Activated naive CD8-positive, alpha-beta T cell (primary cell): ENCODE measurements around the gene USO1.
A peak's percentile ranks its signal among the peaks of the same experiment; 100 is the strongest.
"Not testable (repeated sequence)": the region's sequence is repeated elsewhere in the genome, so short reads cannot be mapped to it uniquely, and the experiment has no call there.

Source experiments
- H3K27ac Mint-ChIP-seq: one replicate; pipeline ENCODE4 v1.8.0; 2021; ENCODE audit warnings: mixed read lengths
- H3K27me3 Mint-ChIP-seq: one replicate; pipeline ENCODE4 v1.8.0; 2021; ENCODE audit warnings: mixed read lengths
- H3K36me3 Mint-ChIP-seq: one replicate; pipeline ENCODE4 v1.8.0; 2021; ENCODE audit warnings: mixed read lengths
- H3K4me1 Mint-ChIP-seq: one replicate; pipeline ENCODE4 v1.8.0; 2021; ENCODE audit warnings: low read depth, mixed read lengths
- H3K4me3 Mint-ChIP-seq: one replicate; pipeline ENCODE4 v1.8.0; 2021; ENCODE audit warnings: mild to moderate bottlenecking, mixed read lengths
- H3K9me3 Mint-ChIP-seq: one replicate; pipeline ENCODE4 v1.8.0; 2021; ENCODE audit warnings: low read depth, mixed read lengths

The USO1 gene

DNA sequence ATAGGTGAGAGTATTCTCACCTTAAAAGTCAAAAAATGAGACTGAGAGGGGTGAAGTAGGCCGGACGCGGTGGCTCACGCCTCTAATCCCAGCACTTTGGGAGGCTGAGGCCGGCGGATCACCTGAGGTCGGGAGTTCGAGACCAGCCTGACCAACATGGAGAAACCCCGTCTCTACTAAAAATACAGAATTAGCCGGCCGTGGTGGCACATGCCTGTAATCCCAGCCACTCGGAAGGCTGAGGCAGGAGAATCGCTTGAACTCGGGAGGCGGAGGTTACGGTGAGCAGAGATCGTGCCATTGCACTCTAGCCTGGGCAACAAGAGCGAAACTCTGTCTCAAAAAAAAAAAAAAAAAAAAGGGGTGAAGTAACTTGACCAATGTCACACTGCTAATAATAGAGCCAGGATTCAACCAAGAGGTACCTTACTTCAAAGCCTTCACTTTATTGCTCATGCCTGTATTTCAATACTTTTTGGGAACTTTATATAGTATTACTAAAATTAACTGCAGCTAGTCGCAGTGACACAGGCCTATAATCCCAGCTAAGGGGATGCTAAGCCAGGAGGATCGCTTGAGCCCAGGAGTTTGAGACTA is 1.7 kb downstream of the USO1 start:
- H3K4me1 Mint-ChIP-seq = peaks cover 64% of the 10 kb centered on the region
- H3K36me3 Mint-ChIP-seq, H3K9me3 Mint-ChIP-seq, H3K27me3 Mint-ChIP-seq: not testable (repeated sequence)
- H3K4me3 Mint-ChIP-seq = peak overlapping the region; percentile 99
- H3K27ac Mint-ChIP-seq = peak overlapping the region; percentile 98

DNA sequence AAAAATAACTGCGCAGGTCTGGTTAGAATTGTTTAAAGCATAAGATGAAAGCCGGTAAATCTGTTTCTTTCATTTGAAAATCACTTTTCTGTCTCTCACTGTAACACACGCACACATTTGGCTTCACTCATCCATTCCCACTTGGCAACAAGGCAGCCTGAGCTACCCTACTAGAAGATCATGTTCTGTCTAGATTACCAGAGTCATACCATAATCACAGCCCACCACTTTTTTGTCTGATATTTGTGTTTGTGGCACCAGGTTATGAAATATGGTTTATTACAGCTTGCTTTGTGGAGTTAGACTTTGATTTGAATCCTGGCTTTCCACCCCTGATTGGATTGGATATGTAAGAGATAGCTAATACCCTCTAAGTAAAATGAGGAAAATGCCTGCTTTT is 2.2 kb downstream of the USO1 start:
- Mint-ChIP-seq H3K4me1 (peaks cover 63% of the 10 kb centered on the region), H3K4me3 (peak overlapping the region; percentile 99), H3K36me3 (no peaks in the 10 kb centered on the region), H3K27ac (peak overlapping the region; percentile 6), H3K9me3 (no peaks in the 10 kb centered on the region), H3K27me3 (no peaks in the 10 kb centered on the region)

DNA sequence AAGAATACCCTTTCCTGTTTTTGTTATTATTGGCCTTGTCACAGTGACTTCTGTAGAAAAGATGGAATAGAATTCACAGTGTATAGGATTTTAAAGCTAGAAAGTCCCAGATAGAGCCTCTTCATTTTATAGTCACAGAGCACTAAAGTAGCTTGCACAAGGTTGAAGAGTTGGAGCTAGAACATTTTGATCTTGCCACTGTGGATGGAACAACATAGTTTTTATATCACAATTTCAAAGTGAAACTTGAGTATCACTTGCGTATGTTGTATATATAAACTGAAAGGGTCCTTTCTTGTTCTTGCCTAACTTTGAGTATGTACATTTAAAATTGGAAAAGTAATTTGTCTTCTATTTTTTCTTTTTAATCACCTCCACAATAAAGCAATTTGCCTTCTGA is 2.7 kb downstream of the USO1 start:
- H3K4me3 Mint-ChIP-seq = peak overlapping the region; percentile 99
- H3K27ac Mint-ChIP-seq = peak overlapping the region; percentile 6
- peaks cover 59% of the 10 kb centered on the region for H3K4me1 Mint-ChIP-seq

DNA sequence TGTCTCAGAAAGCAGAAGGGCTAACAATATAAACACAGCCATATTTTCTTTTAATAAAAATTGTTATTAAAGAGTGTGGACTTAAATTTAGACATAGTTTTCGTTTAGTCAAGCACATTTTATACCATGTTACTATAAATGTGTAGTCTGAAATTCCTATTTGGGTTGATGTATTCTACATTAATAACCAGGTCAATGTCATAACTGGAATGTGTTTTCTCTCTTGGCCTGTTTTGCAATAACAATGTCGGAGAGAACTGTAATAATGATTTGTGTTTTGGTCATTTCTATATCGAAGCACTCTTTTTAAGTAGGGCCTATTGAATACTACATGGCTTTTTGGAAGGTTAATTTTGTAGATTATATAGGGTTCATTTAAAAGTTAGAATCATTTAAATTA is 5.5 kb downstream of the USO1 start:
- peaks cover 50% of the 10 kb centered on the region for H3K4me1 Mint-ChIP-seq

More for the DNA sequence above, 2.7 kb downstream of the USO1 start:
- Mint-ChIP-seq H3K36me3 (no peaks in the 10 kb centered on the region), H3K9me3 (no peaks in the 10 kb centered on the region), H3K27me3 (no peaks in the 10 kb centered on the region)

DNA sequence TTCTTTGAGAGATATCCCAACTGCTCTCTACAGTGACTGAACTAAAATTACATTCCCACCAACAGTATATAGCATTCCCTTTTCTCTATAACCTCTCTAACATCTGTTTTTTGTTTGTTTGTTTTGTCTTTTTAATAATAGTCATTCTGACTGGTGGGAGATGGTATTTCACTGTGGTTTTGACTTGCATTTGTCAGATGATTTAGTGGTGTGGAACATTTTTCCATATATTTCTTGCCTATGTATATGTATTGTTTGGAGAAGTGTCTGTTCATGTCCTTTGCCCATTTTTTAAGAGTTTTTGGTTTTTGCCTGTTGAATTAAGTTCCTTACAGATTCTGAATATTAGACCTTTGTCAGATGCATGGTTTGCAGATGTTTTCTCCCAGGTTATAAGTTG is 9.0 kb downstream of the USO1 start:
- H3K9me3 Mint-ChIP-seq = no peaks in the 10 kb centered on the region
- no peak overlapping the region for H3K27ac Mint-ChIP-seq
- H3K27me3 Mint-ChIP-seq = no peaks in the 10 kb centered on the region
- H3K36me3 Mint-ChIP-seq = peaks cover 5% of the 10 kb centered on the region
- H3K4me3 Mint-ChIP-seq = no peak overlapping the region
- H3K4me1 Mint-ChIP-seq = peaks cover 34% of the 10 kb centered on the region

More for the DNA sequence above, 5.5 kb downstream of the USO1 start:
- H3K4me3 Mint-ChIP-seq = no peak overlapping the region
- no peaks in the 10 kb centered on the region for H3K9me3 Mint-ChIP-seq
- H3K27ac Mint-ChIP-seq = no peak overlapping the region
- H3K36me3 Mint-ChIP-seq = peaks cover 3% of the 10 kb centered on the region
- H3K27me3 Mint-ChIP-seq = no peaks in the 10 kb centered on the region

DNA sequence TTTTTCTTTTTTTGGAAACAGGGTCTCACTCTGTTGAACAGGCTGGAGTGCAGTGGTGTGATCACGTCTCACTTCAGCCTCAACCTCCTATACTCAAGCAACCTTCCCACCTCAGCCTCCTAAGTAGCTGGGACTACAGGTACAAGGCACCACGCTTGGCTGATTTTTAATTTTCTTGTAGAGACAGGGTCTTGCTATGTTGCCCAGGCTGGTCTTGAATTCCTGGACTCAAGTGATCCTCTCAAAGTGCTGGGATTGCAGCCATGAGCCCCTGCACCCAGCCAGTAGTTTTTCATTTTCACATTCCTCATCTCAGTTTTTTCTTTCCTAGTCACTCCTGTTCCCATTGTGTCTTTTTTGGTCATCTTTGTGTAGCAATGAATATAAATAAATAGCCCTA is 11.1 kb downstream of the USO1 start:
- Mint-ChIP-seq H3K4me3 (no peak overlapping the region), H3K36me3 (peaks cover 5% of the 10 kb centered on the region), H3K27me3 (no peaks in the 10 kb centered on the region), H3K4me1 (peaks cover 29% of the 10 kb centered on the region), H3K9me3 (no peaks in the 10 kb centered on the region), H3K27ac (no peak overlapping the region)

DNA sequence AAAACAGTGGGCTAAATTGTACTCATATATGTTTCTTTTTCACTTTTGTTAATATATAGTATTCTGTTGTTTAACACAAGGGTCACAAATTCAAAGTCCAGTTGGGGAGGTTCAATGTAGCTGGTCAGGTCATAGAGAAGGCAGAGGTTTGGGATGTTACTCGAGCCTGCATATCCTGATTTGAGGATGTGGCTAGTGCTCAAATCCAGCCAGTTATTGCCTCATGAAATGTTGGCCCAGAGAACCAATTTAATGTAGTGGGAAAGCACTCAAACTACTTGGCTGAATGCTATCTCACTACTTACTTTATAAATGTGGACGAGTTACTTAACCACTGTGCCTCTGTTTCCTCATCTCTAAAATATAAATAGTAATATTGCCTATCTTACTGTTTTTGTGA is 12.5 kb downstream of the USO1 start:
- Mint-ChIP-seq H3K4me1 (peaks cover 26% of the 10 kb centered on the region), H3K9me3 (no peaks in the 10 kb centered on the region), H3K4me3 (no peak overlapping the region), H3K27me3 (no peaks in the 10 kb centered on the region), H3K27ac (no peak overlapping the region), H3K36me3 (peaks cover 5% of the 10 kb centered on the region)

DNA sequence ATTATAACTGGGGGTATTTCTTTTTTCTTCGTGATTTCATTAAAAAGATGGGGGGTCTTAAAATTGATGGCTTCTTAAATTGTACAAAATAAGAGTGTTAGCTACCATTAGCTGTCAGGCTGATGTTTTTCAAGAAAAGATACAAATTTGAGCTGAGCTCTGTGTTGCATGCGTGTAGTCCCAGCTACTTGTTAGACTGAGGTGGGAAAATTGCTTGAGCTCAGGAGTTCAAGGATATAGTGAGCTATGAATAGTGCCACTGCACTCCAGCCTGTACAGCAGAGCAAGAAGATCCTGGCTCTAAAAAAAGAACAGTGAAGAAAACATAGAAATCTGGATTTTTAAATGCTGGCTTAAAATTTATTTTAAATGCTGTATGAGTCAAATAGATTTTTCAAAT is 13.0 kb downstream of the USO1 start:
- H3K4me1 Mint-ChIP-seq = peaks cover 27% of the 10 kb centered on the region
- no peak overlapping the region for H3K4me3 Mint-ChIP-seq
- no peaks in the 10 kb centered on the region for H3K27me3 Mint-ChIP-seq
- H3K36me3 Mint-ChIP-seq = peaks cover 6% of the 10 kb centered on the region
- no peaks in the 10 kb centered on the region for H3K9me3 Mint-ChIP-seq
- no peak overlapping the region for H3K27ac Mint-ChIP-seq

DNA sequence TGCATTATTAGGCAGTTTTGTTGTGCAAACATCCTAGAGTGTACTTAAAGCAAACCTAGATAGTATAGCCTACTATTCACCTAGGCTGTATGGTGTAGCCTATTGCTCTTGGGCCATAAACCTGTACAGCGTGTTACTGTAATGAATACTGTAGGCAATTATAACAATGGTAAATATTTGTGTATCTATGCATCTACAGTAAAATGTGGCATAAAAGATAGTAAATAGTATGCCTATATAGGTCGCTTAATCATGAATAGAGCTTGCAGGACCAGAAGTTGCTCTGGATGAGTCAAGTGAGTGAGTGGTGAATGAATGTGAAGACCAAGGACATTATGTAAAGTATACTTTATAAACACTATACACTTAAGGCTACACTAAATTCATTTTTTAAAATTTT is 16.6 kb downstream of the USO1 start:
- no peak overlapping the region for H3K4me3 Mint-ChIP-seq
- peaks cover 21% of the 10 kb centered on the region for H3K4me1 Mint-ChIP-seq
- peaks cover 9% of the 10 kb centered on the region for H3K36me3 Mint-ChIP-seq
- no peak overlapping the region for H3K27ac Mint-ChIP-seq
- no peaks in the 10 kb centered on the region for H3K27me3 Mint-ChIP-seq
- H3K9me3 Mint-ChIP-seq = no peaks in the 10 kb centered on the region

DNA sequence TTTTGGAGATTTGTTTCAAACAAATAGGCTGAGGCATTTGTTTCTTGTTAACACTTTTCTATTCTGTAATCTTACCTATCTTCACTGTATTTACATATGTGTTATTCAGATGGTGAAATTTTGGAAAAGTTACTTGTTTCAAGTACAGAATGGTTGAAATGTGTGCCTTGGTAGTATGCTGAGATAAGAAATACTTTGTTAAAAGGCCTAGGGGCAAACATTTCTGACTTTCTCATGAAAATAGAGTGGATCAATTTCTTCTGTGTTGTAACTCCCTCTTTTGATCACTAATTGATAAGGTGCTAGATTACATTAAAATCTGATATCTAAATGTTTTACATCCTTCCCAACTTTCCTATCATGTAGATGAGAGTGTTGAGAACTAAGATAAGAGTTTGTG is 18.1 kb downstream of the USO1 start:
- H3K4me1 Mint-ChIP-seq = peaks cover 20% of the 10 kb centered on the region
- no peak overlapping the region for H3K27ac Mint-ChIP-seq
- no peak overlapping the region for H3K4me3 Mint-ChIP-seq

DNA sequence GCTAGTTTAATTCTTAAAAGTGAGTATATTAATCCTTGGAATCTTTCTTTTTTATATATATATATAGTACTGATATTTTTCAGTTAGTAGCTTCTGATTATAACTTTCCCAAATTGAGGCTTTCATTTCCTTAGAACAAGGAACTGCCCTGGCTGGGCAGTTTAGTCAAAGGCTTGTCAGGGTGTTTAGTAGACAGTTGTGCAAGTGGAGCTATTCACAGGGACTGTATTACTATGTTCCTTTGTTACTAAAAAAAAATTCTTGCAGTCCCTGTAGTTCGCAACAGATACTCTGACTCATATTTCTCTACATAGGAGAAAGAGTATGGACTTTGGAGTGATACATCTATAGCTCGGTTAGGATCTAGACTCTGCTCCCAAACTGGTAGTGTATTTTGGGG is 20.8 kb downstream of the USO1 start:
- H3K9me3 Mint-ChIP-seq = no peaks in the 10 kb centered on the region
- peaks cover 18% of the 10 kb centered on the region for H3K4me1 Mint-ChIP-seq
- no peak overlapping the region for H3K4me3 Mint-ChIP-seq
- H3K27ac Mint-ChIP-seq = no peak overlapping the region
- H3K36me3 Mint-ChIP-seq = peaks cover 7% of the 10 kb centered on the region
- H3K27me3 Mint-ChIP-seq = no peaks in the 10 kb centered on the region

More for the DNA sequence above, 18.1 kb downstream of the USO1 start:
- H3K27me3 Mint-ChIP-seq = no peaks in the 10 kb centered on the region
- H3K9me3 Mint-ChIP-seq = no peaks in the 10 kb centered on the region
- H3K36me3 Mint-ChIP-seq = peaks cover 7% of the 10 kb centered on the region

DNA sequence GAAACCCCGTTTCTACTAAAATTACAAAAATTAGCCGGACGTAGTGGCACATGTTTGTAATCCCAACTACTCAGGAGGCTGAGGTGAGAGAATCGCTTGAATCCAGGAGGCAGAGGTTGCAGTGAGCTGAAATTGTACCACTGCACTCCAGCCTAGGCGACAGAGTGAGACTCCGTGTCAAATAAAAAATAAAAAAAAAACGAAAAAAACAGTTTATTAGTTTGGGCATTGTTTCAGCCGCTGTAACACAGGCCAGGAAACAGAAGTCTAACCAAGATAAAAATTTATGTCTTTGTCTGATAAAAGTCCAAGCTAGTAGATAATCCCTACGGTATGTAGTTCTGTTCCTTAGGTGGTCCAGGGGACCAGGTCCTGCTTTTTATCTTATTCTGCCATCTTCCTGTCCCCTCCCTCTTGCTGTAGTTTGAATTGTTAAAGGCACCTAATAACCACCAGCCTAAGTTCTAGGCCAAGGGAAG is 21.4 kb downstream of the USO1 start:
- Mint-ChIP-seq H3K27me3 (no peaks in the 10 kb centered on the region), H3K4me3 (no peak overlapping the region), H3K9me3 (no peaks in the 10 kb centered on the region), H3K4me1 (peaks cover 18% of the 10 kb centered on the region), H3K27ac (no peak overlapping the region), H3K36me3 (peaks cover 7% of the 10 kb centered on the region)

DNA sequence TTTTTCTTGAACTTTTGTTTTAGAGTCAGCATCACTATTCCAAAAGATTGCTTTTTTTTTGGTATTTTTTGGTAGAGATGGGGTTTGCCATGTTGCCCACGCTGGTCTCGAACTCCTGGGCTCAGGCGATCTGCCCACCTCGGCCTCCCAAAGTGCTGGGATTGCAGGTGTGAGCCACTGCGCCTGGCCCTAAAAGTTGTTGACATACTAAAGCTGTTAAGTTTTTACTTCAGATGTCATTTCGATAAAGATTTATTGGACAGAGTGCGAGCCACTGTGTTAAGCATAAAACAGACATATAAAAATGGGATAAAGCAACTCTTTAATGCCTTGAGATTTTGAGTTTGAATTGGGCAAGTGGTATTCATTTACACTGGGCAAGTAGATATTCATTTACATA is 28.3 kb downstream of the USO1 start:
- no peaks in the 10 kb centered on the region for H3K27me3 Mint-ChIP-seq
- H3K27ac Mint-ChIP-seq = no peak overlapping the region
- no peak overlapping the region for H3K4me3 Mint-ChIP-seq
- no peaks in the 10 kb centered on the region for H3K9me3 Mint-ChIP-seq
- peaks cover 9% of the 10 kb centered on the region for H3K36me3 Mint-ChIP-seq
- H3K4me1 Mint-ChIP-seq = peaks cover 3% of the 10 kb centered on the region

DNA sequence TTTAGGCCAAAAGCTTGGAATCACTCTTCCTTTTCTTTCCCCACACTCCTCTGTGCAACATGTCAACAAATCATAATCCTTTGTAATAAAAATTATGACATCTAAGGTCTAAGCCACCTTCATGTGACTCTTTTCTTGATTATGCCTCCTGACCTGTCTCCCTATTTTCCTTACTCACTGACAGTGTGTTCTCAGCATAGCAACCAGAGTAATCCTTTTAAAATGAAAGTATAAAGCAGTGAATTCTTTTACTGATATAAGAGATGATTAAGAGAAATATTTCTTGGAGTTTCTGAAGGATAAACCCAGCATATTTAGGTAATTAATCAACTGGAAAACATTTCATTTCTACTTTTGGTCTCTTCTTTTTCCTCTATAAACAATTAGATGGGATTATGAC is 44.7 kb downstream of the USO1 start:
- Mint-ChIP-seq H3K36me3 (peaks cover 6% of the 10 kb centered on the region), H3K27ac (no peak overlapping the region), H3K27me3 (no peaks in the 10 kb centered on the region)

DNA sequence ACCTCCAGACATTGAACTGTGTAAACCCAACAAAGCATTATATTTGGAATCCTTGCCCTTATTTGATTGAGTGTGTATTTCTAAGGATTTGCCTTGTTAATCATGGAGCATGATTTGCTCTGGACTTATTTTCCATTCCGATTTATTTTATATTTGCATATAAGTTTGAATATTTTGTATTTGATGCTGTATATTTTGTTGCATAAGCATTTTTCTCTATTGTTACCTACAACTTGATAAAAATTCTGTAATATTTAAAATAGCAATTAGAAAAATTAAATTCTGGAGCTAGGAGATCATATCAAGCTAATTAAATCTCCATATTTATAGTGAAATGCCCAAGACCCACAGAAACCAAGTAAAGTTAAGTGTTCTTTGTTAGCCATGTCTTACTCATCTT is 47.2 kb downstream of the USO1 start:
- H3K27me3 Mint-ChIP-seq = no peaks in the 10 kb centered on the region
- H3K9me3 Mint-ChIP-seq = no peaks in the 10 kb centered on the region
- H3K4me1 Mint-ChIP-seq = no peaks in the 10 kb centered on the region
- no peak overlapping the region for H3K27ac Mint-ChIP-seq
- H3K36me3 Mint-ChIP-seq = peaks cover 20% of the 10 kb centered on the region
- no peak overlapping the region for H3K4me3 Mint-ChIP-seq

More for the DNA sequence above, 44.7 kb downstream of the USO1 start:
- H3K9me3 Mint-ChIP-seq = no peaks in the 10 kb centered on the region
- H3K4me1 Mint-ChIP-seq = no peaks in the 10 kb centered on the region
- H3K4me3 Mint-ChIP-seq = no peak overlapping the region

DNA sequence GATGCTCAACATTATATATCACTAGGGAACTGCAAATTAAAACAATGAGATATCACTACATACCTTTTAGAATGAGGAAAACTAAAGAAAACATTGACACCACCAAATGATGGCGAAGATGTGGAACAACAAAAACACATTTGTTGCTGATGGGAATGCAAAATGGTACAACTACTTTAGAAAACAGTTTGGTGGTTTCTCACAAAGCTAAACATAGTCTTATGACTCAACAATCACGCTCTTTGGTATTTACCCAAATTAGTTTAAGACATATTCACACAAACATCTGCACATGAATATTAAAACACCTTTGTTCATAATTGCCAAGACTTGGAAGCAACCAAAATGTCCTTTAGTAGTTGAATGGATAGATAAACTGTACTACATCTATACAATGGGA is 53.2 kb downstream of the USO1 start:
- peaks cover 18% of the 10 kb centered on the region for H3K36me3 Mint-ChIP-seq
- H3K27me3 Mint-ChIP-seq = no peaks in the 10 kb centered on the region
- no peak overlapping the region for H3K4me3 Mint-ChIP-seq

More for the DNA sequence above, 53.2 kb downstream of the USO1 start:
- no peaks in the 10 kb centered on the region for H3K4me1 Mint-ChIP-seq
- no peak overlapping the region for H3K27ac Mint-ChIP-seq
- no peaks in the 10 kb centered on the region for H3K9me3 Mint-ChIP-seq
